ENCODE results near the gene DMD. TPM values are rescaled to one million over a fixed set of nuclear protein-coding genes. Genes with fewer than 3 reads are reported as not detected.

Gene DMD
- total and polyA plus RNA-seq, 2 of the 8 experiments (the other 6 are each of a cell fraction or from before 2014, with no cell fraction given), result 4.8 to 7.4 TPM

DNA sequence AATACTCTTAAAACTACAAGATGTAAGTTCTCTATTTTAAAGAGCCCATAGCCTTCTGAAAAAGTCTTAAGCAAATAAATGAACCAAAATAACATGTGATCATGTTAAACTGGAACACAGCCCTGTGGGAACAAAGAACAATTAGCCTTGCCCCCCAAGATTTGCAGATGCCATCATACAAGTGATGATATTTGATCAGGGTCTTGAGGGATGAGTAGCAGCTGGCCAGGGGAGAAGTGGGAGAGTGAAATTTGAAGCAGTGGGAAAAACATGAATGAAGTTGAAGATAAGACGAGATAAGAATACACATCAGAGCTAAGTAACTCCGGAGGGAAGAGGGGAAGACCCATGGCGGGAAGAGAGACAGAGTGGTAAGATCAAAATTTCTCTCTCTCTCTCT, 1689.4 kb downstream of the DMD start:
- H2BK12ac ChIP-seq (ENCODE audit: low read depth, low read length), result no peak overlapping the region
- no peak overlapping the region for H3K4ac ChIP-seq (replicated peaks; ENCODE audit: insufficient read length, low read depth, low read length)
- H3K9me3 ChIP-seq (ENCODE audit: insufficient read depth in 2 of 2, low read depth in 1 of 2, low read length in 1 of 2), result no peaks in the 10 kb centered on the region
- H2BK120ac ChIP-seq (replicated peaks; ENCODE audit: low read depth, low read length), result no peak overlapping the region
- no peak overlapping the region for H2AFZ ChIP-seq (ENCODE audit: low read length)
- no peak overlapping the region for H3K14ac ChIP-seq (ENCODE audit: insufficient read length)
- no peaks in the 10 kb centered on the region for H3K23me2 ChIP-seq (ENCODE audit: low read depth, low read length)
- H3K4me3 ChIP-seq (ENCODE audit: extremely low read depth in 1 of 4, insufficient read depth in 2 of 4, low read depth in 3 of 4, low read length in 4 of 4), result no peak overlapping the region
- no peaks in the 10 kb centered on the region for H3K36me3 ChIP-seq (ENCODE audit: control insufficient read depth in 2 of 4, insufficient read depth in 4 of 4, low read length in 3 of 4)
- FAIRE-seq (no peak), DNase-seq (ENCODE audit: low read depth in 1 of 2, low spot score in 2 of 2) (no peak)
- H3K27ac ChIP-seq (ENCODE audit: low read depth, low read length), result no peak overlapping the region
- no peaks in the 10 kb centered on the region for H4K20me1 ChIP-seq (replicated peaks in 1 of 2; ENCODE audit: control insufficient read depth in 1 of 2, insufficient read depth in 2 of 2, low read length in 2 of 2)
- H3K9ac ChIP-seq (replicated peaks in 1 of 4; ENCODE audit: extremely low read depth in 1 of 4, low read depth in 3 of 4, low read length in 3 of 4), result no peak overlapping the region
- H3K27me3 ChIP-seq (replicated peaks in 1 of 4; ENCODE audit: control insufficient read depth in 3 of 4, extremely low read depth in 1 of 4, insufficient read depth in 3 of 4, low read length in 3 of 4), result no peaks in the 10 kb centered on the region
- H4K91ac ChIP-seq (replicated peaks; ENCODE audit: insufficient read length, low read length), result no peak overlapping the region
- H3K79me1 ChIP-seq (ENCODE audit: low read depth, low read length), result no peaks in the 10 kb centered on the region
- no peak overlapping the region for H3K4me2 ChIP-seq (ENCODE audit: insufficient read depth in 1 of 2, low read depth in 2 of 2, low read length in 2 of 2)
- H3K18ac ChIP-seq (ENCODE audit: extremely low read depth, low read length), result no peak overlapping the region
- CTCF ChIA-PET (ENCODE audit: partially characterized antibody), result no interaction called here
- no peak overlapping the region for H3K23ac ChIP-seq (ENCODE audit: insufficient read length)
- no peak overlapping the region for H3K56ac ChIP-seq (replicated peaks; ENCODE audit: insufficient read length, low read depth, low read length)
- no peak overlapping the region for H2BK20ac ChIP-seq (ENCODE audit: low read length)
- no peak overlapping the region for H2BK5ac ChIP-seq (ENCODE audit: low read depth, low read length)
- 97% methylated on average over 3 of the region's 3 CpGs; no CpG with 5 or more reads in 1 of the 2 experiments for WGBS, 2 experiments (ENCODE audit: extremely low coverage in 1 of 2, insufficient coverage in 1 of 2, insufficient read length in 1 of 2, insufficient replicate concordance in 2 of 2, low coverage in 1 of 2, low lambda C conversion rate in 2 of 2, missing lambda C conversion rate in 1 of 2)
- H2BK15ac ChIP-seq (ENCODE audit: low read length), result no peak overlapping the region
- no peak overlapping the region for H4K8ac ChIP-seq (ENCODE audit: extremely low read depth, insufficient read depth, low read length)
- H2AK5ac ChIP-seq (ENCODE audit: low read depth, low read length), result no peak overlapping the region
- no peak overlapping the region for H4K5ac ChIP-seq (ENCODE audit: insufficient read length, low read depth, low read length)
- POLR2A ChIA-PET (ENCODE audit: partially characterized antibody), result no interaction called here
- no peaks in the 10 kb centered on the region for H3K4me1 ChIP-seq (replicated peaks in 1 of 4; ENCODE audit: control insufficient read depth in 3 of 4, insufficient read depth in 4 of 4, low read length in 3 of 4)
- TF ChIP-seq, protein P1, sequence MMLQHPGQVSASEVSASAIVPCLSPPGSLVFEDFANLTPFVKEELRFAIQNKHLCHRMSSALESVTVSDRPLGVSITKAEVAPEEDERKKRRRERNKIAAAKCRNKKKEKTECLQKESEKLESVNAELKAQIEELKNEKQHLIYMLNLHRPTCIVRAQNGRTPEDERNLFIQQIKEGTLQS (IDR thresholded peaks at IDR 0.05; ENCODE audit: insufficient read depth, low read depth, low read length), result no peak
- TF ChIP-seq TCF12 (IDR thresholded peaks at IDR 0.05; ENCODE audit: low read depth, low read length), result no peak
- TF ChIP-seq EZH2 (IDR thresholded peaks at IDR 0.05; ENCODE audit: low read depth, low read length, severe bottlenecking), result no peak
- no peak for TF ChIP-seq POLR2A (IDR thresholded peaks at IDR 0.05; ENCODE audit: control extremely low read depth in 1 of 2, low read depth in 2 of 2, low read length in 2 of 2)
- no peak for TF ChIP-seq KDM5A (IDR thresholded peaks at IDR 0.05; ENCODE audit: low read length)
- H3K79me2 ChIP-seq (ENCODE audit: control insufficient read depth in 1 of 2, insufficient read depth in 2 of 2, low read length in 2 of 2), result no peaks in the 10 kb centered on the region

Measured in H1 (cell line).